ENCODE measurements around the gene PUS3. TPM values are rescaled to one million over a fixed set of nuclear protein-coding genes. Genes with fewer than 3 reads are reported as not detected.

PUS3 gene
- total RNA-seq, 1 donor = 10.4 TPM

- DNase-seq (ENCODE audit: low read depth) = no peak
- TF ChIP-seq CTCF (IDR thresholded peaks at IDR 0.05; ENCODE audit: insufficient read depth, low read depth, low read length) = no peak
Observed at GRCh38 chr11:125948278-125949051, 45.5 kb upstream of the PUS3 start.

GRCh38 chr11:125947419-125948277 lies 44.6 kb upstream of the PUS3 start:
- H3K4me3 ChIP-seq (ENCODE audit: low read depth, low read length) = no peak overlapping the region
- DNase-seq (ENCODE audit: low read depth) = no peak
- TF ChIP-seq CTCF (IDR thresholded peaks at IDR 0.05; ENCODE audit: insufficient read depth, low read depth, low read length) = no peak

More at GRCh38 chr11:125948278-125949051, 45.5 kb upstream of the PUS3 start:
- no peak overlapping the region for H3K4me3 ChIP-seq (ENCODE audit: low read depth, low read length)

GRCh38 chr11:125946712-125947418 lies 43.9 kb upstream of the PUS3 start:
- no peak overlapping the region for H3K4me3 ChIP-seq (ENCODE audit: low read depth, low read length)
- no peak for TF ChIP-seq CTCF (IDR thresholded peaks at IDR 0.05; ENCODE audit: insufficient read depth, low read depth, low read length)
- DNase-seq (ENCODE audit: low read depth) = no peak

- DNase-seq (ENCODE audit: low read depth) = no peak
- H3K4me3 ChIP-seq (ENCODE audit: low read depth, low read length) = no peak within 1 kb of the TSS
- no peak for TF ChIP-seq CTCF (IDR thresholded peaks at IDR 0.05; ENCODE audit: insufficient read depth, low read depth, low read length)
Observed at GRCh38 chr11:125945797-125946520, 43.0 kb upstream of the PUS3 start, which contains the start of gene VSIG10L2. VSIG10L2 (plus strand) TSS chr11:125946044; CDS start chr11:125946056, 12 bp downstream.

- no peak for TF ChIP-seq CTCF (IDR thresholded peaks at IDR 0.05; ENCODE audit: insufficient read depth, low read depth, low read length)
- H3K4me3 ChIP-seq (ENCODE audit: low read depth, low read length) = no peak overlapping the region
- DNase-seq (ENCODE audit: low read depth) = no peak
Observed at GRCh38 chr11:125945011-125945796, 42.2 kb upstream of the PUS3 start.

All from fibroblast of villous mesenchyme (primary cell).